Subcutaneous adipose tissue (tissue), 4 donors: Measurements from ENCODE around the gene DES. TPM values are rescaled to one million over a fixed set of nuclear protein-coding genes. Genes with fewer than 3 reads are reported as not detected.

Experiments used
- CTCF ChIP-seq: fragments of 450-650 bp; IDR thresholded peaks from one replicate; pipeline ENCODE4 v1.5.1; 2016; ENCODE audit warnings: low read depth, mild to moderate bottlenecking, control low read depth, antibody characterized with exemption, moderate library complexity
- total RNA-seq, 4 donors: library from RNA; depleted of rRNA; stranded (reverse); fragments of >200 nt; gene quantifications; one replicate each; pipeline ENCODE4 v1.1.0, GENCODE V29; 2016

The DES gene
- total RNA-seq, 4 donors from 2014 or later = 3.1 to 28.8 (median 13.3) TPM

- no peak for TF ChIP-seq CTCF
These were observed 56.3 kb downstream of the DES start for GRCh38 chr2:219474285-219475060.

- no peak for TF ChIP-seq CTCF
These were observed 57.1 kb downstream of the DES start for GRCh38 chr2:219475278-219475677.

- TF ChIP-seq CTCF = no peak
These were observed 57.8 kb downstream of the DES start for GRCh38 chr2:219475697-219476651.

Other genes with a start within 250 kb of the DES start
- gene SLC23A3, start 248.3 kb upstream of the DES start, total RNA-seq = under 1 TPM; 0.38 to 0.82 (median 0.67) TPM
- 10 to 100 TPM; 35.9 to 55.5 (median 44.2) TPM for gene CNPPD1, start 241.5 kb upstream of the DES start, total RNA-seq
- 10 to 100 TPM; 30.7 to 67.0 (median 62.9) TPM for gene RETREG2, start 240.1 kb upstream of the DES start, total RNA-seq
- gene ZFAND2B, start 211.6 kb upstream of the DES start, total RNA-seq = 10 to 100 TPM; 28.0 to 60.3 (median 43.7) TPM
- 10 to 100 TPM in 3 of 4 donors, 1 to 10 TPM in 1; 8.2 to 31.6 (median 24.7) TPM for gene ABCB6, start 199.4 kb upstream of the DES start, total RNA-seq
- gene ATG9A, start 188.7 kb upstream of the DES start, total RNA-seq = 10 to 100 TPM; 29.0 to 54.1 (median 30.3) TPM
- gene ANKZF1, start 188.6 kb upstream of the DES start, total RNA-seq = 10 to 100 TPM; 16.8 to 62.5 (median 52.7) TPM
- 10 to 100 TPM in 3 of 4 donors, 1 to 10 TPM in 1; 2.9 to 12.2 (median 11.0) TPM for gene GLB1L, start 172.9 kb upstream of the DES start, total RNA-seq
- 10 to 100 TPM; 13.7 to 22.2 (median 15.4) TPM for gene STK16, start 172.9 kb upstream of the DES start, total RNA-seq
- not detected for gene TUBA4B, start 165.1 kb upstream of the DES start, total RNA-seq
- gene TUBA4A, start 164.5 kb upstream of the DES start, total RNA-seq = 10 to 100 TPM in 2 of 4 donors, 1 to 10 TPM in 2; 7.2 to 31.8 (median 9.2) TPM
- 10 to 100 TPM; 44.7 to 77.0 (median 51.1) TPM for gene DNAJB2, start 139.0 kb upstream of the DES start, total RNA-seq
- not detected for gene PTPRN, start 109.0 kb upstream of the DES start, total RNA-seq
- gene RESP18, start 85.6 kb upstream of the DES start, total RNA-seq = not detected
- gene DNPEP, start 30.5 kb upstream of the DES start, total RNA-seq = 10 to 100 TPM; 45.0 to 98.5 (median 54.1) TPM
- gene SPEG, start 16.5 kb downstream of the DES start, total RNA-seq = 1 to 10 TPM in 3 of 4 donors, under 1 TPM in 1; 0.49 to 5.9 (median 2.9) TPM
- gene GMPPA, start 80.5 kb downstream of the DES start, total RNA-seq = 10 to 100 TPM; 16.3 to 38.2 (median 18.2) TPM
- gene ASIC4, start 96.1 kb downstream of the DES start, total RNA-seq = not detected
- gene CHPF, start 125.4 kb downstream of the DES start, total RNA-seq = 10 to 100 TPM in 3 of 4 donors, 1 to 10 TPM in 1; 7.8 to 41.6 (median 24.7) TPM
- gene TMEM198, start 125.7 kb downstream of the DES start, total RNA-seq = 1 to 10 TPM in 2 of 4 donors, under 1 TPM in 1, not detected in 1; 0.68 to 1.7 (median 1.5) TPM
- gene OBSL1, start 153.2 kb downstream of the DES start, total RNA-seq = 100 to 1,000 TPM in 1 of 4 donors, 10 to 100 TPM in 3; 37.5 to 118 (median 51.6) TPM
- gene INHA, start 153.9 kb downstream of the DES start, total RNA-seq = 1 to 10 TPM in 1 of 4 donors, under 1 TPM in 1, not detected in 2; 0.66 to 1.5 TPM
- gene STK11IP, start 179.5 kb downstream of the DES start, total RNA-seq = 10 to 100 TPM in 3 of 4 donors, 1 to 10 TPM in 1; 5.4 to 20.5 (median 10.4) TPM
- gene SLC4A3, start 209.3 kb downstream of the DES start, total RNA-seq = 1 to 10 TPM in 3 of 4 donors, under 1 TPM in 1; 0.65 to 5.7 (median 1.8) TPM